ENCODE measurements around the gene GRIK4. TPM values are rescaled to one million over a fixed set of nuclear protein-coding genes. Genes with fewer than 3 reads are reported as not detected.

The GRIK4 gene
- total RNA-seq, 1 donor from 2014 or later = 0.36 TPM

DNA sequence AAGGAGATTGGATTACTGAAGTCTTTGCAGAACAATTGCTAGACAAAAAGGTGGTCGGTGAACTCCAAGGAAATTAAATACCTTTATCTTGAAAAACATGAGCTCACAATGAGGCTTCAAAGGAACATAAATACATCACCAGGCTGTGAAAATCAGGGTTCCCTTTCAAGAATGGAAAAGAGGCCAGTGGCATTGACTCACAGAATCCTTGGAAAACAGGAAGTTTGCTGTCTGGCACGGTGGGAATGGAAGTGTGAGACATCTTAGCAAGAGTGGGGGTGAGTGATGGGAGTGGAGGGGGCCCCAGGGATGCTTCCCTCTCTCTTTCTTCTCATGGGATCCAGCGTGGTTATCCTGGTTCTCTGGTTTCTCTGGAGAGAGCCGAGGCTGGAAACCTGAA is 463.4 kb downstream of the GRIK4 start:
- Histone ChIP-seq H3K79me2 (ENCODE audit: low read depth) (no peaks in the 10 kb centered on the region), H3K27ac (no peak overlapping the region), H3K9ac (no peak overlapping the region), H3K36me3 (no peaks in the 10 kb centered on the region), H3K27me3 (no peaks in the 10 kb centered on the region), H3F3A (ENCODE audit: low read depth) (no peaks in the 10 kb centered on the region), H3K4me1 (no peaks in the 10 kb centered on the region), H4K20me1 (ENCODE audit: low read depth) (no peaks in the 10 kb centered on the region), H3K4me2 (no peak overlapping the region), H3K4me3 (no peak overlapping the region), H2AFZ (replicated peaks) (no peak overlapping the region), H3K9me3 (ENCODE audit: low read depth) (no peaks in the 10 kb centered on the region)
- TF ChIP-seq, protein P1, sequence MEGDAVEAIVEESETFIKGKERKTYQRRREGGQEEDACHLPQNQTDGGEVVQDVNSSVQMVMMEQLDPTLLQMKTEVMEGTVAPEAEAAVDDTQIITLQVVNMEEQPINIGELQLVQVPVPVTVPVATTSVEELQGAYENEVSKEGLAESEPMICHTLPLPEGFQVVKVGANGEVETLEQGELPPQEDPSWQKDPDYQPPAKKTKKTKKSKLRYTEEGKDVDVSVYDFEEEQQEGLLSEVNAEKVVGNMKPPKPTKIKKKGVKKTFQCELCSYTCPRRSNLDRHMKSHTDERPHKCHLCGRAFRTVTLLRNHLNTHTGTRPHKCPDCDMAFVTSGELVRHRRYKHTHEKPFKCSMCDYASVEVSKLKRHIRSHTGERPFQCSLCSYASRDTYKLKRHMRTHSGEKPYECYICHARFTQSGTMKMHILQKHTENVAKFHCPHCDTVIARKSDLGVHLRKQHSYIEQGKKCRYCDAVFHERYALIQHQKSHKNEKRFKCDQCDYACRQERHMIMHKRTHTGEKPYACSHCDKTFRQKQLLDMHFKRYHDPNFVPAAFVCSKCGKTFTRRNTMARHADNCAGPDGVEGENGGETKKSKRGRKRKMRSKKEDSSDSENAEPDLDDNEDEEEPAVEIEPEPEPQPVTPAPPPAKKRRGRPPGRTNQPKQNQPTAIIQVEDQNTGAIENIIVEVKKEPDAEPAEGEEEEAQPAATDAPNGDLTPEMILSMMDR (IDR thresholded peaks at IDR 0.05) = no peak
- TF ChIP-seq EZH2phosphoT487 (IDR thresholded peaks at IDR 0.05) (no peak), EZH2 (IDR thresholded peaks at IDR 0.05) (no peak)
- no peaks in the 10 kb centered on the region for H3K9me3 Mint-ChIP-seq
- H3K4me1 Mint-ChIP-seq = peaks cover 29% of the 10 kb centered on the region
- no peak overlapping the region for H3K4me3 Mint-ChIP-seq
- peaks cover 10% of the 10 kb centered on the region for H3K27me3 Mint-ChIP-seq (ENCODE audit: insufficient read depth, low read depth)
- no peak for DNase-seq (ENCODE audit: low spot score)
- H3K27ac Mint-ChIP-seq = no peak overlapping the region
- no peaks in the 10 kb centered on the region for H3K36me3 Mint-ChIP-seq

GRCh38 chr11:120977266-120978137 is 466.0 kb downstream of the GRIK4 start:
- no peaks in the 10 kb centered on the region for H3K79me2 ChIP-seq (ENCODE audit: low read depth)
- no peaks in the 10 kb centered on the region for H3F3A ChIP-seq (ENCODE audit: low read depth)
- H2AFZ ChIP-seq (replicated peaks) = no peak overlapping the region
- no peak overlapping the region for H3K27ac Mint-ChIP-seq
- H3K9me3 ChIP-seq (ENCODE audit: low read depth) = no peaks in the 10 kb centered on the region
- H3K4me2 ChIP-seq = no peak overlapping the region
- no peak overlapping the region for H3K27ac ChIP-seq
- peaks cover 33% of the 10 kb centered on the region for H3K4me1 Mint-ChIP-seq
- H3K4me3 Mint-ChIP-seq = no peak overlapping the region
- H4K20me1 ChIP-seq (ENCODE audit: low read depth) = no peaks in the 10 kb centered on the region
- peaks cover 9% of the 10 kb centered on the region for H3K27me3 Mint-ChIP-seq (ENCODE audit: insufficient read depth, low read depth)
- no peak for DNase-seq (ENCODE audit: low spot score)
- H3K4me1 ChIP-seq = no peaks in the 10 kb centered on the region
- no peak overlapping the region for H3K9ac ChIP-seq
- H3K9me3 Mint-ChIP-seq = no peaks in the 10 kb centered on the region
- H3K36me3 Mint-ChIP-seq = no peaks in the 10 kb centered on the region
- TF ChIP-seq EZH2phosphoT487 (IDR thresholded peaks at IDR 0.05) (no peak), EZH2 (IDR thresholded peaks at IDR 0.05) (no peak)
- TF ChIP-seq, protein P1 (IDR thresholded peaks at IDR 0.05) = no peak
- no peaks in the 10 kb centered on the region for H3K27me3 ChIP-seq
- no peaks in the 10 kb centered on the region for H3K36me3 ChIP-seq
- no peak overlapping the region for H3K4me3 ChIP-seq

GRCh38 chr11:120978701-120979100 is 467.2 kb downstream of the GRIK4 start:
- peaks cover 11% of the 10 kb centered on the region for H3K27me3 Mint-ChIP-seq (ENCODE audit: insufficient read depth, low read depth)
- Histone ChIP-seq H3K4me2 (no peak overlapping the region), H3K27ac (no peak overlapping the region), H3K4me3 (no peak overlapping the region), H3F3A (ENCODE audit: low read depth) (no peaks in the 10 kb centered on the region), H3K79me2 (ENCODE audit: low read depth) (no peaks in the 10 kb centered on the region), H3K9ac (no peak overlapping the region), H4K20me1 (ENCODE audit: low read depth) (no peaks in the 10 kb centered on the region), H3K9me3 (ENCODE audit: low read depth) (no peaks in the 10 kb centered on the region), H2AFZ (replicated peaks) (no peak overlapping the region), H3K36me3 (no peaks in the 10 kb centered on the region), H3K4me1 (no peaks in the 10 kb centered on the region), H3K27me3 (no peaks in the 10 kb centered on the region)
- peaks cover 33% of the 10 kb centered on the region for H3K4me1 Mint-ChIP-seq
- no peaks in the 10 kb centered on the region for H3K9me3 Mint-ChIP-seq
- no peaks in the 10 kb centered on the region for H3K36me3 Mint-ChIP-seq
- H3K27ac Mint-ChIP-seq = no peak overlapping the region
- DNase-seq (ENCODE audit: low spot score) = no peak
- TF ChIP-seq EZH2 (IDR thresholded peaks at IDR 0.05) (no peak), EZH2phosphoT487 (IDR thresholded peaks at IDR 0.05) (no peak)
- TF ChIP-seq, protein P1 (IDR thresholded peaks at IDR 0.05) = no peak
- no peak overlapping the region for H3K4me3 Mint-ChIP-seq
